ENCODE results near the gene ITPR1.

ITPR1 gene

DNA sequence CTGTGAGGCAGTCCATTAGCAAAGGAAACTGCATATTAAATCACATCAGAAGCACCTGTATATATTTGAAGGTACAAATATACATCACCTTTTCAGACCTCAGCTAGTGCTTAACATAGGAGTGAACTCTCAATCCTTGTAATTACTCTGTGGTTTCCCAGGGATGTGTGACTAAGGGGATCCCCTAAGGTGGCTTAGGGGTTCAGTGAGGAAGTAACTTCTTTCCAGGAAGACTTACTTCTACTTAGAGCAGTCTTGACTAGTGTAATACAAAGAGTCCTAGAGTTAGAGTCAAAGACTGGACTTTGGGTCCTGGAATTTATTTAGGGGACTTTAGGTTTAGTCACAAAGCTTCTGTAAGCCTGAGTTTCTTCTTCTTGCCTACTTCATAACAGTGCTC lies 17.3 kb upstream of the ITPR1 start:
- in situ Hi-C loops (cut with MboI; ENCODE audit: low pct_unique_long_range_greater_than_20kb, low sequenced_read_pairs) = no loop called here

DNA sequence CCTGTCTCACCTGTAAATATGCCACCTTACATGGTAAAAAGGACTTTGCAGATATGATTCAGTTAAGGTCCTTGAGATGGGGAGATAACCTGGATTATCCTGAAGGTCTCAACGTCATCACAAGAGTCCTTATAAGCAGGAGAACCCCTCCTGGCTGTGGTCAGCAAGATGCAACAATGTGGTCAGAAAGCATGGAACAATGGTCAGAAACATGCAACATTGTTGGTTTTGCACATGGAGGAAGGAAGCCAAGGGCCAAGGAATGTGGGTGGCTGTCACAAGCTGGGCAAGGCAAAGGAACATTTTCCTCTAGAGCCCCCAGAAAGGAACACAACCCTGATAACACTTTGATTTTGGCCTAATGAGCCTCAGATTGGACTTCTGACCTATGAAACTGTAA lies 16.7 kb upstream of the ITPR1 start:
- DNase-seq = no peak
- in situ Hi-C loops (cut with MboI; ENCODE audit: low pct_unique_long_range_greater_than_20kb, low sequenced_read_pairs) = no loop called here

More for the DNA sequence above, 17.3 kb upstream of the ITPR1 start:
- DNase-seq = no peak

DNA sequence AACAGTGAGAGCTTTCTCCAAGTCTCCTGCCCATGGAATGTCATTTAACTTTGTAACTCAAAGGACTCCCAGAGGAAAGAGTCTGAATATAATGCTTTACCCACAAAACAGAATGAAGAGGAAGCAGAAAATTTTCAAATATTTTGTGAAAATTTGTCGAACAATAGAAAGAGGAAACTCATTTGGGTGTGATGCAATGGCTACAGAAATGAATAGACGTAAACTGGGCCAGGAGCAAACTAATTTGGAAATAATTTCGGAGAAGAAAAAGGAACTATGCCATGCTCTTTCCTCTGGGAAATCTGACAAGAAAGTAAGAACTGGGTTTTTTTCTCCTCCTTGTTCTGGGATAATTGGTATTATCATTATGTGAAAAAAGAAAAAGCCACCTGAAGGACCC lies 14.9 kb upstream of the ITPR1 start:
- DNase-seq = peak; percentile 61
- in situ Hi-C loops (cut with MboI; ENCODE audit: low pct_unique_long_range_greater_than_20kb, low sequenced_read_pairs) = no loop called here

DNA sequence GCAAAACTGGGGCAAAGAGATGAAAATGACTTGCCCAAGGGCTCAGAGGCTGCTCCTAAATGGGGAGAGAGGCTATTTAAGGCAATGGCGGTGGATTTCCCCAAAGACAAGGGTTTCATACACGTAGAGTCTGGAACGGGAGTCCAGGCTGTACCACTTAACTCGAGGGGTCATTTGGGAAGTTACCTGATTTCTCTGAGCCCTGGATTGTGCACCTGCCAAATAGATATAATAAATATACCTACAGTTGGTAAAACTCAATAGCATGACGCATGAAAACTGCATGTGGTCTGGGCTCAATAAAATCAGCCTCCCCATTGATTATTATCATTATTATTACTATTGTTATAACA lies 1.3 kb upstream of the ITPR1 start:
- in situ Hi-C loops (cut with MboI; ENCODE audit: low pct_unique_long_range_greater_than_20kb, low sequenced_read_pairs) = no loop called here

DNA sequence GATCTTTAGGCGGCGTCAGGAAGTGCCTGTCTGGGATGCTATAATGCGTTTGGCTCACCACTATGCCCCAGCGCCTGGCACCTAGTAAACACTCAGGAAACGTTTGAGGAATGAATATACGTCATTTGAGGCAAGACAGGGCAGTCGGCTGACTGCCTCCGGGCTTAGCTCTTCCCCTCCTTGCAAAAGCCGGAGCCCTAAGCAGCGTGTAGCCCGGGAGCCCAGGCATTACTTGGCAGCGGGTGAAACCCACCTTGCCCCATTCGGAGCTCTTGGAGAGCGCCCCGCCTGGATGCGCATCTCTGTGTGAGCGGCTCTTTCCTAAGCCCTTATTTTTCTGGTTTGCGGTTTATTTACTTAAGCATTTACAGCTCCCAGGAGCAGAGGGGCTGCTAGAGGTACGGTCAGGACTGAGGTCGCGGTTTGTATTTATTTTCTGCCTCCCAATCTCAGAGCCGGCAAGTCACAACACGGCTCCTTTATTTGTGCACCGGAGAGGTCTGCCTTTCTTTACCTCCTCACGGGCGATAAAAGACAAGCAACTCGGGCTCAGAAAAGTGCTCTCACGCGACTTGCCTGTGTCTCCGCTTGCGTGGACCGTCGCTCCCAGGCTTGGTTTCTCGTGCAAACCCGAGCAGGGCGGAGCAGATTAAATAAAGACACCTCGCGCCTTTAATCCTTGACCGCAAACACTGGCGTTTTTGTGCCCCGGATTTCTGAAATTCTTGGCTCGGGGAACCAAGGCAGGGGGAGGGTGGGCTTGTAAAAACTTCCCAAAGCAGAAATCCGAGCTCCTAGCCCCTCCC lies 737 bp upstream of the ITPR1 start:
- peak; percentile 79 for DNase-seq
- in situ Hi-C loops (cut with MboI; ENCODE audit: low pct_unique_long_range_greater_than_20kb, low sequenced_read_pairs) = no loop called here

More for the DNA sequence above, 1.3 kb upstream of the ITPR1 start:
- no peak for DNase-seq

DNA sequence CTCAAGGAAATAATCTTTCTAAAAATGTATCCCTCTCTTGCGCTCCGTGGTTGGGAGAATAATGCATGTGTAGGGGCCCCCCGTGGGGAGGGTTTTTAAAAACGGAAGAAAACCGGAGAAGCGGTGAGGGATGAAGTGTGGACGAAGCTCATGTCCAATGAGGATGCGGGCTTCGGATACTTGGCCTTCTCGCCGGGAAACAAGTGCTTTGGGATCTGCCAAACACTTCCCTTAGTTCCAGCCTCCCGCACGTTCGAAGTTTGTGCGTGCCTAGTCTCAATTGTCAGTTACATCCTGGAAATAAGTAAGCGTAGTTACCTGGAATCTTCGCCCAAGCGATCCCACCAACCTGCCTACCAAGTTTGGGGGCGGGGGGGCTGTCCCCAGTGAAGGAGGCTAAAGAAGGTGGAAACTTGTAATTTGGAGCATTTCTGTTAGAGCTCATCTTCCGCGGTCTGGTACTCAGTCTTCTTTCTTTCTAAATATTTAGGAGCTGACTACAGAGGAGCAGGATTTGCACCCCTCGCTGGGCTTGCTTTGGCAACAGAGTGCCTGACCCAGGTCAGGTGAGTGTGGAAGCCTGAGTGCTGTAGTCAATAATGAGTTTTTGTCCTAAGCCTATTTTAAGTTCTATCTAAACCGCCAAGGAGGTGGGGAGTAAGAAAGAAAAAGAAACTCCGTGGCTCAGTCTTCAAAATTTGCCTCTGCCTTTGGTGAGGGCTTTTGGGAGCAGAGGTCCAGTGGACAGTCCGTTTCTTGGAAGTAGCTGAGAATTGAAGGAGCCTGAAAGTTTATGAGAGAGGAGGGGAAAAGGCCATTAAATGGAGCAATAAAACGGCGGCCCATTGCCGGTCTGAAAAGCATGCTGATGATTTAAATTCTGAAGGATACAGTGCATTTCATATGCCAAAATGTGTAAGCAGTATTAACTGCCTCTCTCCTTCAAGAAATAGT lies 1.1 kb downstream of the ITPR1 start:
- in situ Hi-C loops (cut with MboI; ENCODE audit: low pct_unique_long_range_greater_than_20kb, low sequenced_read_pairs) = no loop called here
- peak; percentile 65 for DNase-seq

DNA sequence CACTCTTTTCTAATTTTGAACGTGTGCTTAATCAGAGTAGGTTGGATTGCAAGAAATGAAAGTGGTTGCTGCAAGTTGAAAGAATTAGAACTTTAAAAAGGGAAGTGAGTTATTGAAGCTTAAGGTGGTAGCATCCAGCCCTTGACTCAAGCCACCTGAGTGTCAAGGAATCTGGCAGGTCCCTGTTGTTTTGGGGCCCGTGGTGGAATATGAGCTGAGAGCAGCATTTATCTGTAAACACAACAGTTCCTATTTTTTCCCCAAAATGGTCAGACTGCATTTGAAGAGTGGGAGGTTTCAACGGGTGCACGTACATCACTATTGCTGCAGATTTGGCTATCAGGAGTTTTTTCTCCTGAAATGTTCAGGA lies 1.7 kb downstream of the ITPR1 start:
- in situ Hi-C loops (cut with MboI; ENCODE audit: low pct_unique_long_range_greater_than_20kb, low sequenced_read_pairs) = no loop called here
- DNase-seq = no peak

DNA sequence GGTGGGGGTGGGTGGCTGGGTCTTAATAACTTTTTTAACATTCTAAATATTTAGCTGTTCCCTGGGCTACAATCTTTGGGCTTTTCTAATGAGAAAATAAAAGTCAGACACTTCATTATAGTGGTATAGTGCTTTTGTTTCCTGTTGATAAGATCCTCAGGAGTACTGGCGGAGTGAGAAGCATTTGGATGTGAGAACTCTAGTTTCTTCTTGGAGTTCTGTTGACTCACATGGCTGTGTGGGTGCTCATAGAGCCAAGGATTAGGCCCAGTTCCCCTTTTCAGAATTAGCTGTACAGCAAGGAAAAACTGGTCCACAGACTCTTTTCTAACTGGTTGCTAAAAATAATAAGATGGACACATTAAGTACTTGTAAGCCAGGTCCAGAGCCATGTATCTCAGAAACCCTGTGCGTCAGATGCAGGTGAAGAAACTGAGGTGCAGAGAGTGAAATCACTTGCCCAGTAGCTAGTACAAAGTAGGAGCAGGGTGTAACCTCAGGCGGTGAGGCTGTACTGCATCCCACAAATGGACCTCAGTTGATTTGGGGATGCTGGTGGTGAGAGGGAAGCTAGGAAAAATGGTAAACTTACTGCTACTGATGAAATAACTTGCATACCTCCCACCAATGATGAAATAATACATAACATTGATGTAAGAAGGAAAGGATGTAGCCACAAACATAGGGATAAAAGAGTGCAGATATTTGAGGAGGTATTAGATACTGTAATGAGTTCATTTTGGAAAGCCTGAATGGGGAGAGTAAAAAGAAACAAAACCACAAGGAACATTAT lies 2.3 kb downstream of the ITPR1 start:
- peak; percentile 55 for DNase-seq
- in situ Hi-C loops (cut with MboI; ENCODE audit: low pct_unique_long_range_greater_than_20kb, low sequenced_read_pairs) = no loop called here

DNA sequence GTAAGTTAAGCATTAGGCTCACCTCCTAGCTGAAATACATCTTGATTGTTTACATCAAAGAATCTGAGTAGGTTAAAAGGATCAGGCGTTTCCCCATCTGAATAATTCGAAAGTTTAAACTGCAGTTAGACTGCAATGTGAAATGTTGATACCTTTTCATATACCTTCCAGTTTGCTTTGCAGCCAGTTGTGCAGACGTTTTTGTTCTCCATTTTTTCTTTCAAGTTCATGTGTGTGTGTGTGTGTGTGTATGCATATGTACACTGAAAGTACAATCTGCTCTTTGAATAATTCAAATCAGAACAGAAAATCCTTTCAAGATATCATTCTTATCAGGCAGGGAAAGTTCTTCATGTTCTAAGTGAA lies 2.9 kb downstream of the ITPR1 start:
- no peak for DNase-seq
- in situ Hi-C loops (cut with MboI; ENCODE audit: low pct_unique_long_range_greater_than_20kb, low sequenced_read_pairs) = no loop called here

DNA sequence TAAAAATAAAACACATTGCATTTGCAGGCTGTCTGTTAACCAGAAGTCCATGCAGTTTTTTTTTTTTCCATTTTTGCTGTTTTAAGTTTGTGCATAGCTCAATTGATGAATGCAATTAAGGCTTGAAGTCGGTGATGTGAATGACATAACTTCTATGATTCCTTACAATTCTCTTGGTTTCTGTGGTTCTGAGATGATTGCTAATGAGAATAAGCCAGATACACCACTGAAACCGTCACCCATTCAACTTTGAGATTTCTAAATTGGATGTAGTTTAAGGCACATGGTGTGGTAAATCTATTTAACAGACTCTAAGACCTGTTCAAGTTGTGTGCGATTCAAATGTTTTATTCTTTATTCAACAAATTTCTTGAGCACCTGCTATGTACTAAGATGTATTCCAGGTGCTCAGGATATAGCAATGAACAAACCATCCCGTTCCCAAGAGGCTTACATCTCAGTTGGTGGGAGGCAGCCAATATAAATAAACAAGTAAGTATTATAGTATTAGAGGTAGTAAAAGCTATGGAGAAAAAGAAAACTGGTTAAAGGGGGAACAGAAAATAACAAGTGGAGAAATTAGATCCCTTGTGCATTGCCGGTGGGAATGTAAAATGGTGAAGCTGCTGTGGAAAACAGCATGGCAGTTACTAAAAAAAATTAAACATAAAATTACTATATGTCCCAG lies 4.0 kb downstream of the ITPR1 start:
- DNase-seq = no peak
- in situ Hi-C loops (cut with MboI; ENCODE audit: low pct_unique_long_range_greater_than_20kb, low sequenced_read_pairs) = no loop called here

DNA sequence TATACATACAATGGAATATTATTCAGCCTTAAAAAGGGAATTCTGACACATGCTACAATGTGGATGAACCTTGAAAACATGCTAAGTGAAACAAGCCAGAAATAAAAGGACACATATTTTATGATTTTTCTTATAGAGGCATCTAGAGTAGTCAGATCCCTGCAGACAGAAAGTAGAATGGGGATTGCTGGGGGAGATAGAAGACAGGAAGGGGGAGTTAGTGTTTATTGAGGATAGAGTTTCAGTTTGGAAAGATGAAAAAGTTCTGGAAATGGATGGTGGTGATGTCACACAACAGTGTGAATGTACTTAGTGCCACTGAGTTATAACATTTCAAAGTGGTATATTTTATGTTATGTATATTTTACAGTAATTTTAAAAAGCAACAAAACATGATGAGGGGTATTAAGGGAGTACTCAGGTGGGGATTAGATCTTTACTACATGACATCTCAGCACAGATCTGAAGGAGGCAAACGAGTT lies 4.7 kb downstream of the ITPR1 start:
- no peak for DNase-seq
- in situ Hi-C loops (cut with MboI; ENCODE audit: low pct_unique_long_range_greater_than_20kb, low sequenced_read_pairs) = no loop called here

DNA sequence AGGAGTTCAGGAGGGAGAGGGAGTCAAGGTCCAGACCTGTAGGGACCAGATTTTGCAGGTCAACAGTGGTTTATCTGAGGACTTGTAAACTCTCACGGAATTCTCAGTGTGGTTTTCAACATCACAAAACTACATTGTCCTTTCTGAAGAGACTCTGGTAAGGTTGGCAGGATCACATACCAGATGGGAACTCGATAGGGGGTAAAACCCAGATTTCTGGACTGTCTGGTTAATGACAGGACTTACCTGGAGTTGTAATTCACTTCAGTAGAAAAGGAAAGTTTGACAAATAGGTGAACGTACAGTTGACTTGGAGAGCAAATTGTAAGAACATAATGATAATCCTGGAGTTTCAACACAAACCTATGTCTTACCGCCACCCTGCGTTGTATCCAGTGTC lies 5.3 kb downstream of the ITPR1 start:
- no peak for DNase-seq
- in situ Hi-C loops (cut with MboI; ENCODE audit: low pct_unique_long_range_greater_than_20kb, low sequenced_read_pairs) = no loop called here

DNA sequence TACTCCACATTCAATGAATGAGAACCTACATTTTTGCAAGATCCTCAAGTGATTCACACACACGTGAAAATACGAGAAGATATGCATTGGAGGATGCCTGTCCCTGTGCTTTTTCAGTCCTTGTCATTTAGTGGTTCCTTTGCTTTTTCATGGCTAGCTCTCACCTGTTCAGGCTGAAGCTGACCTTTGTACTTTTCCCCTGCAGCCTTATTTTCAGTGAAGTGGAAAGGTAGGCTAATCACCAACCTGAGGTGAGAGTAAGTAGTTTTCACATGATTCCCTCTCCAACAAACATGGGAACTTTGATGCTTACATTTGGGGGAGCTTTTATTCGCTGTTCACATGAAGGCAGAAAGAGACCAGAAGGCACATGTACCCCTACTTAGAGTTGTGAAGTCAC lies 8.3 kb downstream of the ITPR1 start:
- in situ Hi-C loops (cut with MboI; ENCODE audit: low pct_unique_long_range_greater_than_20kb, low sequenced_read_pairs) = no loop called here
- DNase-seq = no peak

DNA sequence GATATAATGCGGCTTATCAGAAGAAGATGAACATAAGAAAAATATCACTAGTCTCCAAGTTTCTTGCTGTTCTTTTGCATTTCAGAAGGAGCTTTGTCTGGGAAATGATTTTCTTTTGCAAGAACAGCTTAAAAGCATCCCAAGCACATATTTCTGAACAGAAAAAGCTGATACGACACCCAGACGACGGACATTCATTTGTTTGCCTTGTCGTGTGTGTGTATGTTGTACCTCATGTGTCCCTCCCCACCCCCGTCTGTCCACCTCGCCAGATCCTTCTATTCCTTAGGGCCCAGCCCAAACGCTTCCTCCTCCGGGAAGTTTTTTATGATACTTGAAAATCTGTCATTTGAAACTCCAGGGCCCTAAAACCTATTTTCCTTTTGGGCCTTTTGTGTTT lies 8.8 kb downstream of the ITPR1 start:
- in situ Hi-C loops (cut with MboI; ENCODE audit: low pct_unique_long_range_greater_than_20kb, low sequenced_read_pairs) = no loop called here
- no peak for DNase-seq

DNA sequence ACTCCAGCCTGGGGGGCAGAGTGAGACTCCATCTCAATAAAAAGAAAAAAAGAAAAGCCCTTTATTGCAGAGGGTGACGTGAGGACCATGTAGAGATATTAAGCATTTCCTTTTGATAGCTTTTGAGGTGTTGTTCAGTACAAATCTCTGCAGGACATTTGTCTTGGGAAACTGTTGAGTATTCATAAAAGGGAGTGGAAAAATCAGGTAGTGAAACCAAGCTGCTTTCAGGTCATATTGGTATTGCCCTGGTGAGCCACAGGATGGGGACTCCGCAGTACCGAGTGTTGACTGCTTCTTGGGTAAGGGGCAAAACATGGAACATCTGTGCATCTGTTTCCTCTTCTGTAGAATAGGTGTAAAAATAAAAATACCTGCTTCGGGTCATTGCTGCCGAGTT lies 9.9 kb downstream of the ITPR1 start:
- in situ Hi-C loops (cut with MboI; ENCODE audit: low pct_unique_long_range_greater_than_20kb, low sequenced_read_pairs) = no loop called here
- DNase-seq = no peak

DNA sequence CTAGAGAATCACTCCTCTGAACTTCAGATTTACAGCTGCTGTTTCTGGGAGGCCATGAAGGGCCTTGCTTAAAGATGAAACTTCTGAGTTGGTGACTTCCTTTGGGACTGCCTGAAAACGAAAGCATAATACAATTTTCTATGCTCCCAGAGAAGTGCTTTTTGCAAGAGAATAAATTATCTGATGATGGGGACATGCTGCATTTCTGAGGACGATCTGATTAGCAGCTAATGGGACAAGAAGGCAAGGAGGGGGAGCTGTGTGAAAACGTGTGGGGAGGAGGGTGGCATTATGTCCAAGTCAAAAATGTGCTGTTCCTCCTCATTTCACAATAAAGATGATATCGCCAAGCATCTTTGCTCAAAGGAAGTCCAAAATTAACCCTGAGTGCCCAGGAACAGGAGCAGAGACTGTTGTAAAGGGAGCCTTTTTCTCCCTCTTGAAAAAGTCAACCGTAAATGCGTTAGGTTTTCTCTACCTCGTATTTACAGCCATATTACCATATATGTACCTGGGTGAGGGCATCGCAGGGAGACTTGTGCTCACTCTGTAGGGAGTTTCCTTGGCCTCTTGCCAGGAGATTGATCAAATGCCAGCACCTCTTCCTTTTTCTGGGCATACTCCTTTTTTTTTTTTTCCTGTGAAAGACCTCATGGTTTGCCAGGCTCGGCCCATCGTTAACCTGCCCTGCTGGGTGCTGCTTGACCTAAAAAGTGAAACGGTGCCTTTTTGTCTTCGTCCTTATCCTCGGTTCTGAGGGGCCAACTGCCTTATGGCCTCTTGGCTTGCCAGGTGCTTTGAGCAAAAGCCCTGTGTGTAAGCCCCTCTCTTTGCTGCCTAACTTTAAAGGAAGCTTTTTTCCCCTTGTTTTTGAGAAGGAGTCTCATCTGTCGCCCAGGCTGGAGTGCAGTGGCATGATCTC lies 11.5 kb downstream of the ITPR1 start:
- in situ Hi-C loops (cut with MboI; ENCODE audit: low pct_unique_long_range_greater_than_20kb, low sequenced_read_pairs) = no loop called here
- peak; percentile 83 for DNase-seq

DNA sequence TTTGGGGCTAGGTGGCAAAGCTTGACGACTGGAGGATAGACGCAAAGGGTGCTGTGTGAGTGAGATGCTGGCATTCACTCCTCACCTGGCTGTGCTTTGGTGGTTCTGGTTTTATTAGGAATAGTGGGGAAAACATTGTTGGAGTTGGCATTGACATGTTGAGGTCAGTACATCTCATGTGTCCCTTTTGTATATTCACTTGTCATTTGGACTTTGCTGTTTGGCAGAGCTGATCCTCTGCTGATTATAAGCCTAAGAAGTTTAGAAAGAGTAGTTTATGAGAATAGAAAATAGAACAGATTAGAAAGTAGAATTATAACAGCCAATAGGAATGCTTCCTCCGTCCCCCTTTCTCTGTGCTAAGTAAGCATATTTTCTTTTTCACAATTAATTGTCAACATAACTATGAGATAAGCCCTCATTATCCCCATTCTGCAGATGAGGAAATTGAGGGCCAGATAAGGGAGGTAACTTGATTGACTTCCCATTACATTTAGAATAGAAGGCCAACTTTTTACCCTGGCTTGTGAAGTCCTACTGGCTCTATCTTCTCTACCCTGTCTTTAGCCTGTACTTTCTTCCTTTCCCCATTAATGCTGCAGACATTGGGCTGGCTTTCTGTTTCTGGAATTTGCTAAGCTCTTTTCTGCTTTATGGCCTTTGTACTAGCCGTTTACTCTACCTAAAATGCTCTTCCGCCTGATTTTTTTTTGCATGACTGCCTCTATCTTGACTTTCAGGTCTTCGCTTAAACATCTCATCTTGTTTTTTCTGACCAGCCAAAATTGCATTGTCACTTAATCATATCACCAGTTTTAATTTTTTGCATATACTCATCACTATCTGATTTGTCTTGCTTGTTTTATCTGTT lies 12.8 kb downstream of the ITPR1 start:
- DNase-seq = no peak
- in situ Hi-C loops (cut with MboI; ENCODE audit: low pct_unique_long_range_greater_than_20kb, low sequenced_read_pairs) = no loop called here
